ENCODE measurements around the gene ZBTB9.

GRCh38 chr6:33438978-33439594 is 15.3 kb upstream of the ZBTB9 start:
- no peak for TF ChIP-seq POLR2A (IDR thresholded peaks at IDR 0.05)
- no peak for TF ChIP-seq CTCF (IDR thresholded peaks at IDR 0.05)

Data from lower leg skin (tissue), 3 donors.